Tibial nerve (tissue), 4 donors: ENCODE data around the gene ARHGAP25.

Experiments
- EP300 ChIP-seq, 2 donors: sonication (generic); formaldehyde crosslinking; IDR thresholded peaks; one replicate each; pipeline ENCODE4 v1.6.1; 2017; ENCODE audit warnings: antibody characterized with exemption in 2 of 2, mild to moderate bottlenecking in 1 of 2
- POLR2A ChIP-seq, 2 donors: fragments of 450-650 bp; IDR thresholded peaks; one replicate each; pipeline ENCODE4 v1.6.1; 2017; ENCODE audit warnings: antibody characterized with exemption in 2 of 2, mild to moderate bottlenecking in 2 of 2, moderate library complexity in 2 of 2
- TF ChIP-seq, protein P1 (sequence below), 5 experiments: fragments of 200-600 bp in 3 of 5; fragments of 450-650 bp in 2 of 5; sonication (generic) in 3 of 5; IDR thresholded peaks; one replicate each; pipeline ENCODE4 v1.5.1; 2016 to 2019; ENCODE audit warnings: antibody characterized with exemption in 5 of 5, mild to moderate bottlenecking in 3 of 5, moderate library complexity in 2 of 5

DNA sequence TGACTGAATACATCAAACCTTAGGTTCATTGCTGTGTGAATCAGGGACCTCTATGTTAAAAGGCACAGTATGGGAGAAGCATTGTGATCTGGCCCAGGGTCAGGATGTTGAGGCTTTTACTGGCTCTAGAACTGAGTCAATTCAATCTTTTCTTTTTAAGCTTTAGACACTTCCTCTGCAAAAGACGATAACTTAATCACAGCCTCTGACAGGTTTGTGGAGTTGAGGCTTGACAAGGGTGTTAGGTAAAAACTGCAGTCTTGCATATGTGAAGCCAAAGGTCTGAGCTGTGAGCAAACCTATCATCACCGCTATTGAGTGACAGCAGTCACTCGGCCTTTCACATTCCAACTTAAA lies 17.3 kb upstream of the ARHGAP25 start:
- TF ChIP-seq, protein P1, sequence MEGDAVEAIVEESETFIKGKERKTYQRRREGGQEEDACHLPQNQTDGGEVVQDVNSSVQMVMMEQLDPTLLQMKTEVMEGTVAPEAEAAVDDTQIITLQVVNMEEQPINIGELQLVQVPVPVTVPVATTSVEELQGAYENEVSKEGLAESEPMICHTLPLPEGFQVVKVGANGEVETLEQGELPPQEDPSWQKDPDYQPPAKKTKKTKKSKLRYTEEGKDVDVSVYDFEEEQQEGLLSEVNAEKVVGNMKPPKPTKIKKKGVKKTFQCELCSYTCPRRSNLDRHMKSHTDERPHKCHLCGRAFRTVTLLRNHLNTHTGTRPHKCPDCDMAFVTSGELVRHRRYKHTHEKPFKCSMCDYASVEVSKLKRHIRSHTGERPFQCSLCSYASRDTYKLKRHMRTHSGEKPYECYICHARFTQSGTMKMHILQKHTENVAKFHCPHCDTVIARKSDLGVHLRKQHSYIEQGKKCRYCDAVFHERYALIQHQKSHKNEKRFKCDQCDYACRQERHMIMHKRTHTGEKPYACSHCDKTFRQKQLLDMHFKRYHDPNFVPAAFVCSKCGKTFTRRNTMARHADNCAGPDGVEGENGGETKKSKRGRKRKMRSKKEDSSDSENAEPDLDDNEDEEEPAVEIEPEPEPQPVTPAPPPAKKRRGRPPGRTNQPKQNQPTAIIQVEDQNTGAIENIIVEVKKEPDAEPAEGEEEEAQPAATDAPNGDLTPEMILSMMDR (IDR thresholded peaks at IDR 0.05): no peak
- TF ChIP-seq POLR2A (IDR thresholded peaks at IDR 0.05): no peak
- TF ChIP-seq EP300 (IDR thresholded peaks at IDR 0.05): no peak
